Endometrial microvascular endothelial cells (primary cell): ENCODE results near the gene CTDSP2. TPM values are rescaled to one million over a fixed set of nuclear protein-coding genes. Genes with fewer than 3 reads are reported as not detected.
"Not testable (repeated sequence)": the region's sequence is repeated elsewhere in the genome, so short reads cannot be mapped to it uniquely, and the experiment has no call there.

ENCODE experiments used
- in situ Hi-C: cut with HindIII; loops from 2 replicates; pipeline ENCODE4 v1.10.0; 2017; ENCODE audit warnings: low sequenced_read_pairs, low pct_unique_long_range_greater_than_20kb; ENCODE audit errors: inconsistent ontology term
- total RNA-seq: library from RNA; depleted of rRNA; stranded (reverse); fragments of >200 nt; gene quantifications from one replicate; pipeline ENCODE4 v1.2.3, GENCODE V29; 2015; ENCODE audit errors: inconsistent ontology term

CTDSP2 gene
- total RNA-seq, 1 donor from 2014 or later: 109 TPM

GRCh38 chr12:57860883-57861282, 14.4 kb upstream of the CTDSP2 start:
- in situ Hi-C loops: not testable (repeated sequence)

- in situ Hi-C loops: no loop called here
These were observed 12.6 kb upstream of the CTDSP2 start for GRCh38 chr12:57859121-57859520.

GRCh38 chr12:57858123-57858522, 11.6 kb upstream of the CTDSP2 start:
- in situ Hi-C loops: not testable (repeated sequence)

GRCh38 chr12:57854965-57855364, 8.4 kb upstream of the CTDSP2 start:
- in situ Hi-C loops: no loop called here

- in situ Hi-C loops: no loop called here
These were observed 7.5 kb upstream of the CTDSP2 start for GRCh38 chr12:57853864-57854556.

GRCh38 chr12:57852620-57853500, 6.3 kb upstream of the CTDSP2 start:
- in situ Hi-C loops: no loop called here

GRCh38 chr12:57852200-57852599, 5.7 kb upstream of the CTDSP2 start:
- in situ Hi-C loops: no loop called here

GRCh38 chr12:57851552-57851951, 5.0 kb upstream of the CTDSP2 start:
- in situ Hi-C loops: no loop called here

GRCh38 chr12:57850854-57851430, 4.4 kb upstream of the CTDSP2 start:
- in situ Hi-C loops: no loop called here

GRCh38 chr12:57849447-57849846, 2.9 kb upstream of the CTDSP2 start:
- in situ Hi-C loops: not testable (repeated sequence)

- in situ Hi-C loops: no loop called here
These were observed 2.5 kb upstream of the CTDSP2 start for GRCh38 chr12:57849035-57849434.

- in situ Hi-C loops: no loop called here
These were observed 1.7 kb upstream of the CTDSP2 start for GRCh38 chr12:57848208-57848607.

- in situ Hi-C loops: no loop called here
These were observed 298 bp downstream of the CTDSP2 start for GRCh38 chr12:57846285-57846576.

- in situ Hi-C loops: no loop called here
These were observed 848 bp downstream of the CTDSP2 start for GRCh38 chr12:57845478-57846284.

GRCh38 chr12:57844709-57845477, 1.6 kb downstream of the CTDSP2 start:
- in situ Hi-C loops: no loop called here

GRCh38 chr12:57842342-57843294, 3.9 kb downstream of the CTDSP2 start:
- in situ Hi-C loops: no loop called here

GRCh38 chr12:57841445-57841844, 5.1 kb downstream of the CTDSP2 start:
- in situ Hi-C loops: no loop called here

- in situ Hi-C loops: no loop called here
These were observed 5.8 kb downstream of the CTDSP2 start for GRCh38 chr12:57840726-57841125.
